Effector CD4-positive, alpha-beta T cell (primary cell): ENCODE measurements around the gene CHRDL1.

ENCODE experiments used
- DNase-seq: peaks from one replicate; pipeline ENCODE4 v3.0.0-alpha.2; 2020

CHRDL1 gene

GRCh38 chrX:110743679-110744340, 51.8 kb downstream of the CHRDL1 start:
- DNase-seq: no peak

GRCh38 chrX:110741213-110741796, 54.3 kb downstream of the CHRDL1 start:
- no peak for DNase-seq

GRCh38 chrX:110734894-110735541, 60.6 kb downstream of the CHRDL1 start:
- no peak for DNase-seq

- no peak for DNase-seq
Measured at GRCh38 chrX:110734271-110734670, 61.3 kb downstream of the CHRDL1 start.

GRCh38 chrX:110733166-110733565, 62.5 kb downstream of the CHRDL1 start:
- DNase-seq: no peak

- DNase-seq: no peak
Measured at GRCh38 chrX:110732266-110732665, 63.4 kb downstream of the CHRDL1 start.

- no peak for DNase-seq
Measured at GRCh38 chrX:110723844-110724243, 71.8 kb downstream of the CHRDL1 start.

- no peak for DNase-seq
Measured at GRCh38 chrX:110722135-110722534, 73.5 kb downstream of the CHRDL1 start.

- no peak for DNase-seq
Measured at GRCh38 chrX:110713666-110714065, 82.0 kb downstream of the CHRDL1 start.

- no peak for DNase-seq
Measured at GRCh38 chrX:110706446-110706845, 89.2 kb downstream of the CHRDL1 start.

- no peak for DNase-seq
Measured at GRCh38 chrX:110703641-110704040, 92.0 kb downstream of the CHRDL1 start.

GRCh38 chrX:110699109-110699508, 96.5 kb downstream of the CHRDL1 start:
- no peak for DNase-seq

- no peak for DNase-seq
Measured at GRCh38 chrX:110698696-110699095, 96.9 kb downstream of the CHRDL1 start.

- DNase-seq: no peak
Measured at GRCh38 chrX:110692866-110693265, 102.8 kb downstream of the CHRDL1 start.

- DNase-seq: no peak
Measured at GRCh38 chrX:110691446-110691845, 104.2 kb downstream of the CHRDL1 start.

GRCh38 chrX:110684653-110685052, 111.0 kb downstream of the CHRDL1 start:
- DNase-seq: no peak

- no peak for DNase-seq
Measured at GRCh38 chrX:110683925-110684324, 111.7 kb downstream of the CHRDL1 start.

GRCh38 chrX:110678591-110678990, 117.0 kb downstream of the CHRDL1 start:
- no peak for DNase-seq

- DNase-seq: no peak
Measured at GRCh38 chrX:110675886-110676285, 119.7 kb downstream of the CHRDL1 start.

GRCh38 chrX:110671068-110671803, 124.4 kb downstream of the CHRDL1 start:
- no peak for DNase-seq

- DNase-seq: no peak
Measured at GRCh38 chrX:110669572-110669971, 126.0 kb downstream of the CHRDL1 start.

GRCh38 chrX:110667706-110668105, 127.9 kb downstream of the CHRDL1 start:
- DNase-seq: no peak

GRCh38 chrX:110665223-110666002, 130.2 kb downstream of the CHRDL1 start:
- DNase-seq: no peak
